HG02642 (cell line): ENCODE measurements around the gene ADAT3.
A peak's percentile ranks its signal among the peaks of the same experiment; 100 is the strongest.
"Not testable (repeated sequence)": the region's sequence is repeated elsewhere in the genome, so short reads cannot be mapped to it uniquely, and the experiment has no call there.

Experiments
- ATAC-seq: cut with Tn5 transposase; IDR thresholded peaks from one replicate; pipeline ENCODE4 v1.9.1; 2021; ENCODE audit warnings: mild to moderate bottlenecking; ENCODE audit not compliant: unreplicated experiment, poor library complexity

The ADAT3 gene

DNA sequence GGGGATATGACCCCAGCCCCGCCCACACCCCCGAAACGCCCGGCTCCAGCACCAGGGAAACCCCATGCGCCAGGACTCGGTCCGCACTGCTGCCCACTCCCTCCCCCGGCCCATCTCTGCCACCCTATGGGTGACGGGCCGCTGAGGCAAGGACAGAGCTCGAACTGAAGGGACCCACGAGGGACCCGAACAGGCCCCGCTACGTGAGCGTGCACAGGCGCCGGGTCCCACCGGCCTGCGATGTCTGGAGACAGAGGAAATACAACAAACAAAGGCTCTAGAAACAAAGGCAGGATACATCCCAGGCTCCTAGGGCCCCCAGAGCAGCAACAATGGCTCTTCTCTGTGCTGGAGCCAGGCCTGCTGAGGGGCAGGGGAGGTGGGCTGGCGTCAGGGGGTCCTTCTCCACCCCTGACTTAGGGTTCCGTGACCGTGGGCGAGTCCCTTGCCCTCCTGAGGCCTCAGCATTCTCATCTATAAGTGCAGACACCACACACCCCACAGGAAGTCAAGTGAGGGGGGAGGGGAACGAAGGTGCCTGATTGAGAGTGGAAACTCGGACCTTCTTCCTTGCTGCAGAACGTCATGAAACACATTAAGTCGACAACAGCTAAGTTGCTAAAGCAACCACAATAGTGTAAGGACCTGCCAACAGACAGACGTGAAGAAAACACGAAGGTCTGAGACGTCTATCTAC lies 23.0 kb upstream of the ADAT3 start:
- ATAC-seq: no peak

DNA sequence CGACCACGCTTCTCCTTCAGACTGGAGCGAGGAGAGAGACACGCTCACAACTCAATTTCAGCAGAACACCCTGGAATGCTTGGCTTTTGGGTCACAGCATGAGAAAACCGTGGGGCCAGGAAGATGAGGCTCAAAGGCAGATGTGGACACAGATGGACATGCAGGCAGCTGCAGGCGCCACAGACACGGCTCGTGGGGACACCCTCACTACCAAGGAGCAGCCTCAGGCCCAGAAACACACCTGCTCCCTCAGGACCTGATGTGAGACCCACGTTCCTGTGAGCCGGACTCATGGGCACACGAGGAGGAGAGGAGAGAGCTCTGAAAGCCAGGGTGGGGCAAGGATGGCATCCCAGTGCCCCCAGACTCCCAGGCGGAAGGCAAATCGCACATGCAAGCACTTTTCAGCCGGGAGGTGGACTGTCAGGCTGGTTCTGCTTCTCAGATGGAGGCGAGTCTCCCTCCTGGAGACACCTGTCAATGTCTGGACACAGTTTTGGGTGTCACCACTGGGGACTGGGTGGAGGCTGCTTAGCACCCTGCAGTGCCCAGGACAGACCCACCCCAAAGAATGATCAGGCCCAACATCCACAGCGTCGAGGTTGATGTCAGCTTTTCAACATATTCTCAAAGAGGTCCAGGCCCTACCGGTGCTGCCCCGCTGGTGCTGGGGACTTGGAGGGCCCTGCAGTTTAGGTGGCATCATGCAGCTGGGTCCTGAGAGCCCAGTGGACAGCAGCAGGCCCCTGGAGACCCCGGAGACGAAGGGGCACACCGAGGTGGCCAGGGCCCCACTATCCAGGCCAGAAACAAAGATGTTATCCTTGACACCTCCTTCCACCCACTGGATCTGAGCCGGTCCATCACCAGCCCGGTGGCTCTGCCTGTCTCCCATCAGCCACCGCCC lies 22.2 kb upstream of the ADAT3 start:
- ATAC-seq: no peak

DNA sequence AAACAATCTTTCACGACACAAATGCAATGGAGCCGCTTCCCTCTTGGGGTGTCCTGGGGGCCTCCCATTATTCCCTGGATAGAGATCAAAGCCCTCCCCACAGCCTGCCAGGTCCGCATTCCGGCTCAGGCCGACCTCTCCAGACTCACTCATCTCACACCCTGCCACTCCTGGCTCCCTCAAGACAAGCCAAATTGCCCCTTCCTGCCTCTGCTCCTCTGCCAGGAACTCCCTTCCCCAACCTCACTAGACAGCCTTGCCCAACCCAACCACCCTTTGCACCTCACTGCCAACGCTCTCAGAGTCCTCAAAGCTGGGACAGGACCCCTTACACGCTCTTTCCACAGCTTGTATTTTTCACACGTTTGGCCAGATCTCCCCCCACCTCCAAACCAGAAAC lies 21.4 kb upstream of the ADAT3 start:
- ATAC-seq: no peak

DNA sequence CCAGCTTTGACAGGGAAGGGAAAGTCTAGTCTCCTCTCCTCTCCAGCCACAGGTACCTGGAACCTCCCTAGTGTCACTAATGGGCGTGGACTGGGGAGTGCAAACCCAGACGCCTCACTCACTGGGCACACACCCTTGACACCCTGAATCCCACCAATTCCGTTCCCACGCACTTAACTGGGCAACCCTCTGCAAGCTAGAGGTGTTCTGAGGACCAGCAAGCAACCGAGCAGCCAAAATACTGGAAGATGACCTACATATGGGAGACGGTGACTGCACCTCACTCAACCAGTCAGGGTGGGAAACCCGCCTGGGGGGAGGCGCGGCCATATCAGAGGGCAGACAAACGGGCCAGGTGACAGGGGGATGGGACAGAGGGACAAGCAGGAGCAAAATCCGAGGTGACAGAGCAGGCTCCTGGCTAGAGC lies 20.9 kb upstream of the ADAT3 start:
- no peak for ATAC-seq

DNA sequence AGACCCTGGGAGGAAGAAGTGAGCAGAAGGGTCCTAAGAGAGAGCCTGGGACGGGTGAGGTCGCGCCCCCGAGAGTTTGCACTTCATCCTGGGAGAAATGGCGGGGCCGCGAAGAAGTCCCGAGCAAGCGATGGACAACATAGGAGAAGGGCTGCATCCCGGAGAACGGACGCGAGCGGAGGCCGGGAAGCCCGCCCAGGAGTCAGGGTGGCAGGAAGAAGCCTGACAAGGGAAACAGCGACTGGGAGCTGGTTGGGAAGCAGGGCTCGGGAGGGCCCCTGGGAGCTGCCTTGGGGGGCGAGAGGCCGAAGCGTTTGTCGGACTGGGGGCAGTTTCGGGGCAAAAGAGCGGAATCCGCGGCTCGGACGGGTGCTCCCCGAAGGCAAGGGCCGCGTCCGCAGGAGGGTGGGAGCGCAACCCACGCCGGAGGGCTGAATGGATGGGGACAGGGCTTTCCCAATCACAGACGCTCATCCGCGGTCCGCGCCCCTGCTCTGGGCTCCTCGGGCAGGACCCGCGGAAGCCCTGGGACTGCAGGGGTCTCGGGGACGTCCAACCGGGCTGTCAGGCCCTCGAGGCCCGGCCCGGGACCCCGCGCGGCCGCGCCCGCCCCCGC lies 20.4 kb upstream of the ADAT3 start:
- ATAC-seq: peak; percentile 24

DNA sequence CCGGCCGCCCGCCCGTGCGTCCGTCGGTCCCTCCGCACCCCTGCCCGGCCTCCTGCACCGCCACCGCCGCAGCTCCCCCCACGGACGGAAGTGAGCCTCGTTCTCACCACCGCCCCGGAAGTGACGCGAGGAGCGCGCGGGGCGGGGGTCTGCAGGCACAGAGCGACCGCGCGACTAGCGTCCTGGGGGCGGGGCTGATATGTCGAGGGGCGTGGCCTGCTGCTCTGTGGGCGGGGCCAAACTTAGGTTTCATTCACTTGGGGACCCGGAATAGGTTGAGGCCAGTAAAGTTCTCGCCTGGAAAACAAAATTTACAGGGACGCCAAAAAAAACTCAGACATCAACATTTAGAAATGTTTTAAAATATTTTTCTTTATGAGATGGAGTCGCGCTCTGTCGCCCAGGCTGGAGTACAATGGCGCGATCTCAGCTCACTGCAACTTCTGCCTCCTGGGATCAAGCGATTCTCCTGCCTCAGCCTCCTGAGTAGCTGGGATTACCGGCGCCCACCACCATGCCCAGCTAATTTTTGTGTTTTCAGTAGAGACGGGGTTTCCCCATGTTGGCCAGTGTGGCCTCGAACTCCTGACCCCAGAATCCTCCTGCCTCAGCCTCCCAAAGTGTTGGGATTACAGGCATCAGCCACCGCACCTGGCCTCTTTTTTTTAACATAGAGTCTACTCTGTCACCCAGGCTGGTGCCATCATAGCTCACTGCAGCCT lies 19.6 kb upstream of the ADAT3 start, which contains the start of gene ABHD17A:
ABHD17A (minus strand) TSS at position 99 of the 722 bp plus-strand sequence. CDS start 3,930 bp downstream, outside the sequence.
- peak; percentile 80 for ATAC-seq

DNA sequence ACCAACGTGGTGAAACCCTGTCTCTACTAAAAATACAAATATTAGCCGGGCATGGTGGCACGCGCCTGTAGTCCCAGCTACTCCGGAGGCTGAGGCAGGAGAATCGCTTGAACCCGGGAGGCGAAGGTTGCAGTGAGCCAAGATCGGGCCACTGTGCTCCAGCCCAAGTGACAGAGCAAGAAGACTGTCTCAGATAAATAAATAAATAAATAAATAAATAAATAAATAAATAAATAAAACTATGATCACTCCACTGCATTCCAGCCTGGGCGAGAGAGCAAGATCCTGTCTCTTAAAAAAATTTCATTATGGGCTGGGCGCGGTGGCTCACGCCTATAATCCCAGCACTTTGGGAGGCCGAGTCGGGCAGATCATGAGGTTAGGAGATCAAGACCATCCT lies 18.8 kb upstream of the ADAT3 start:
- ATAC-seq: not testable (repeated sequence)

DNA sequence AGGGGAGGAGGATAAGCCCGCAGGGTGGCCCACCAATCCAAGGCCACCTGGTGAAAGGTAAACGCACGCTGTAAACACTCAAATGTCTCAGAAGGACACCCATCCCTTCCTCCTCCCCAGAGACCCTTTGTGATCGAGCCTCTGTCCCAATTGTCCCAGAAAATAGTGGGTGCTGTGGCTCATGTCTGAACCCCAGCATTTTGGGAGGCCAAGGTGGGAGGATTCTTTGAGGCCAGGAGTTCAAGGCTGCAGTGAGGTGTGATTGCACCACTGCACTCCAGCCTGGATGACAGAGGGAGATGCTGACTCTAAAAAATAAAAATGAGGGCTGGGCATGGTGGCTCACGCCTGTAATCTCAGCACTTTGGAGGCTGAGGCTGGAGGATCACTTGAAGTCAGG lies 16.8 kb upstream of the ADAT3 start:
- ATAC-seq: no peak

DNA sequence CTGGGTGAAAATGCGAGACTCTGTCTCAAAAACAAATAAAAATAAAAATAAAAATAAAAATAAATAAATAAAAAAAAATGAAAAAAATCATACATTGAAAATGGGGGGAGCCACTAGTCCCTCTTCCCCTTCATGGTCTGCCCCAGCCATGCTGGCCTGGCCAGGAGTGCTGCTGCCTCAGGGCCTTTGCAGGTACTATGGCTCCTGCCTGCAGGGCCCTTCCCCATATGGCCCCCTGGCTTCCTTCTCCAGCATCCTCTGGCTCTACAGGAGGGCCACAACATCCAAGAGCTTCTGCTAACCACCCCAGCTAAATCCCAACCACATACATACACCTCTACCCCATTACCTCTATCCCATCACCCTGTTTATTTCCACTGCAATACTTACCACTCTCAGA lies 15.3 kb upstream of the ADAT3 start:
- no peak for ATAC-seq

DNA sequence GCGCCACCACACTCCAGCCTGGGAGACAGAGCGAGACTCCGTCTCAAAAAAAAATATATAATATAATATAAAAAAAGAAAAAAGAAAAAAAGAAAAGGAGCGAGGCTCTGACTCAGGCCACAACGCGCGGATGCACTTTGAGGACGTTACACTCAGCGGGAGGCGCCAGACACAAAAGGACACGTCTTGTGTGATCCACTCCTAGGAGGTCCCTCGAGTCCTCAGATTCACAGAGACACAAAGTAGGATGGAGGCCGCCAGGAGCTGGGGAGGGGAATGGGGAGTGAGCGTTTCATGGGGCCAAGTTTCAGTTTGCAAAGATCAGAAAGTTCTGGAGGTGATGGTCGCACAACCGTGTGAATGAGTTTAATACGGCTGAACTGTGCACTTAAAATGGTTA lies 11.4 kb upstream of the ADAT3 start:
- ATAC-seq: no peak

DNA sequence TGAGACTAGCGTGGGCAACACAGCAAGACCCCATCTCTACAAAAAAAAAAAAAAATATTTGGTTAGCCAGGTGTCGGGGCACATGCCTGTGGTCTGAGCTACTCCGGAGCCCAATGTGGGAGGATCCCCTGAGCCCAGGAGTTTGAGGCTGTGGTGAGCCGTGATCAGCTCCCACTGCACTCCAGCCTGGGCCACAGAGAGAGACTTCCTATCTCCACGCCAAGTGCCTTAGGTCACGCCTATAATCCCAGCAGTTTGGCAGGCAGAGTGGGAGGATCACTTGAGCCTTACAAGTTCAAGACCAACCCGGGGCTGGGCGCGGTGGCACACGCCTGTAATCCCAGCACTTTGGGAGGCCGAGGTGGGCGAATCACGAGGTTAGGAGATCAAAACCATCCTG lies 8.7 kb upstream of the ADAT3 start:
- ATAC-seq: no peak

DNA sequence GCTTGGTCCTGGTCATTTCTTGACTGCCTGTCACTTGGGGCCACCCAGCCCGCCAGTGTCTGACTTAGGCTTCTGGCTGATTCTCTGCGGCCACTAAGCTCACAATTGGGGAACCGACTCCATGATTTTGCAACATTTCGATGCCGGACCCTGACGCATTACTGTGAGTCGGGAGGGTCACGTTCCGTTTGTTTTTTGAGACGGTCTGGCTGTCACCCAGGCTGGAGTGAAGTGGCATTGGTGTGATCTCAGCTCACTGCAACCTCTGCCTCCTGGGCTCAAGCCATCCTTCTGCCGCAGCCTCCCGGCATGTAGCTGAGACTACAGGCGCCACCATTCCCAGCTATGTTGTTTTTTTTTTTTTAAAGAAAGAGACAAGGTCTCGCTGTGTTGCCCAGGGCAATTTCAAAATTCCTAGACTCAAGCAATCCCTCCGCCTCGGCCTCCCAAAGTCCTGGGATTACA lies 3.2 kb upstream of the ADAT3 start:
- ATAC-seq: no peak

DNA sequence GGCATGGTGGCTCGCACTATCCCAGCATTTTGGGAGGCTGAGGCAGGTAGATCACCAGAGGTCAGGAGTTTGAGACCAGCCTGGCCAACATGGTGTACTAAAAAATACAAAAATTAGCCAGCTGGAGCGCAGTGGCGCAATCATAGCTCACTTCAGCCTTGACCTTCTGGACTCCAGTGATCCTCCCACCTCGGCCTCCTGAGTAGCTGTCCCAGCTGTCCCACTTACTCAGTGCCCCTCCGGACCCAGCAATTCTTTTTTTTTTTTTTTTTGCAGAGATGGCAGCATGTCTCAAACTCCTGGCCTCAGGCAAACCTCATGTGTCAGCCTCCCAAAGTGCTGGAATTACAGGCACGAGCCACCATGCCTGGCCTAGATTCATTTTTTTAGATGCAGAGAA lies 2.3 kb upstream of the ADAT3 start:
- no peak for ATAC-seq

DNA sequence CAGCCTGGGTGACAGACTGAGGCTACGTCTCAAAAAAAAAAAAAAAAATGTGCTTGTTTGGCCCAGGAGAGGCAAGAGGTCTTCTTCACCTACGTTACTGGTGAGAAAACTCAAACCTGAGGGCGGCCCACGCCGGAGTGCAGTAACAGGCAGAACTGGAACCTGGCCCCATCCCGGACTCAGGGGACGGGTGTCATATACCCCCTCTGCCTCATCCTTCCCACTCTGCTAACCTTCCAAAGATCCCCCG lies 414 bp upstream of the ADAT3 start:
- ATAC-seq: no peak

DNA sequence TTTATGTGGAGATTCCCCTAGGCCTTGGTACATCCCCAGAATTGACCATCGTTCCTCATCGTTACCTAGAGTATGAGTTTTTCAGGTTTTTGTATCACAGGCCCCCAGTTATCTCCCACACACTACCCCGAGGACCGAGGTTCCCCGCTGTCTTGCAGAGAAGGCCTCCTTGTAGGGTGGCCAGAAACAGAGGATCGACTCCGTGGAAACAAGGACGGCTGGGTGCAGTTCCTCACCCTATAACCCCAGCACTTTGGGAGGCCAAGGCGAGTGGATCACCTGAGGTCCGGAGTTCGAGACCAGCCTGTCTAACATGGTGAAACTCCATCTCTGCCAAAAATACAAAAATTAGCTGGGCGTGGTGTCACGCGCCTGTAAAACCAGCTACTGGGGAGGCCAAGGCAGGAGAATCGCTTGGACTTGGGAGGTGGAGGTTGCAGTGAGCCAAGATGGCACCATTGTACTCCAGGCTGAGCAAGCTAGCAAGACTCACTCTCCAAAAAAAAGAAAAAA lies 720 bp downstream of the ADAT3 start:
- no peak for ATAC-seq

DNA sequence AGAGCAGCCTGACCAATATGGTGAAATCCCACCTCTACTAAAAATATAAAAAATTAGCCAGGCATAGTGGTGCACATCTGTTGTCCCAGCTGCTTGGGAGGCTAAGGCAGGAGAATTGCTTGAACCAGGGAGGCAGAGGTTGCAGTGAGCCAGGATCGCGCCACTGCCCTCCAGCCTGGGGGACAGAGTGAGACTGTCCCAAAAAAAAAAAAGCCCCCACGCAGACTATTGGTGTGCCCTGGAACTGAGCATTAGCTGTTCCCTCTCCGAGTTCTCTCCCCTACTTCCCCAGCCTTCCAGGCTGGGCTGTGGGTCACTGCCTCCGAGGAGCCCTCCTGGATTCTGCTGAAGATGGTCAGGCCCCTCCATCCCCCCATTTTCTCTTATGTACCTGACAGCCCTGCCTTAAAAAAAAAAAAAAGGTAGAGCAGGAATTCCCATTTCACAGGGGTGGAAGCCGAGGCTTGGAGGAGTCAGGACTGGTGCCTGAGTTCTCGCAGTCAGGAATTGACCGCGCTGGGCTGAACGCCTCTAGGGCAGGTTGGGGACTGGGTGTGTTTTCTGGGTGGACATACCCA lies 1.9 kb downstream of the ADAT3 start:
- ATAC-seq: no peak

DNA sequence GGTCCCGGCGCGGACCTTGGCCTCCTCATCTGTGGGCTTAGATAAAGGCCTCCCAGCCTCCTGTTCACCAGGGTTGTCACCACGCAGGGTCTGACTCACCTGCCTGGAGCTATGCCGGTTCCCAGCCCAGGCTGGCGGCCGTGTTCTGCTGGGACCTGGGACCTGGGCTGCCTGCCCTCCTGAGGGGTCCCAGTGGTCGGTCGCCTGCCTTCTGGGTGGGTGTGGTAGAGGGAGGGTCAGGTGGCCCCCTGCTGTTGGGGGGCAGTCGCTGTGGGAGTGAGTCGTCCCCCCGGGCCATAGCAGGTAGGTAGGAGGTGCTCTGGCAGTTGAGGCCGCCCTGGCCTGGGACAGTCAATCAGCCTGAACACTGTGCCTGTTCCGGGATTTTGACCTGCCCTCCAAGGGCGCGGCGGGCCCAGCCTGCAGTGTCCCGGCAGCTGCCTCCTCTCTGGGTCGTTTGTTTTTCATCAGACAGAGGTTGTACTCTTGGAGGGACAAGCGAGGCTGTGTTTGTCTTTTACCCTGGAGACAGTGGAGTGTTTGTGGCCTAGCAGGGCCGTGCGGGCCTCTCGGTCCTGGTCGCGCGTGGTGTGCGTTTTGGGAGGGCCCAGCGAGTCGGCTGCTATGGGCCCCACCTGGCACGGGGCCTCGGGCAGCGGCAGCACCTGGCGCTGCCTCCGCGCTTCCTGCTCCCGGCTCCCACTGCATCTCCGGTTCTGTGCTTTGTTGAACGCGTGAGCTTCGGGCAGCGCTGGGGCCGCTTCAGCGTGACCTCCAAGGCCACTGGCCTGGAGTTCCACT lies 2.6 kb downstream of the ADAT3 start:
- no peak for ATAC-seq

DNA sequence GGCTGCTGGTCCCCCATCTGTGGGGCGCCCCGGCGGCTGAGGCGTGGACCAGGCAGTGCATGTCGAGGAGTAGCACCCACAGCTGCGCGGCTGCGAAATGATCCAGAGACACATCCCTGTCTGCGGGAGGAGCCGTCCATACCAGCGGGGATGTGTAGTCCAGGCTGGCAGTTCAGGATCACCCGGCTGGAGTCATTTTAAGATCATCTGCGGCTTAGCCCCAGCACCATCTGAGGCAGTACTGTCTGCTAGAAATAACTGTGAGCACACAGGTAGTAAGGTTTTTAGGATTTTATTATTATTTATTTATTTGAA lies 3.1 kb downstream of the ADAT3 start:
- no peak for ATAC-seq

DNA sequence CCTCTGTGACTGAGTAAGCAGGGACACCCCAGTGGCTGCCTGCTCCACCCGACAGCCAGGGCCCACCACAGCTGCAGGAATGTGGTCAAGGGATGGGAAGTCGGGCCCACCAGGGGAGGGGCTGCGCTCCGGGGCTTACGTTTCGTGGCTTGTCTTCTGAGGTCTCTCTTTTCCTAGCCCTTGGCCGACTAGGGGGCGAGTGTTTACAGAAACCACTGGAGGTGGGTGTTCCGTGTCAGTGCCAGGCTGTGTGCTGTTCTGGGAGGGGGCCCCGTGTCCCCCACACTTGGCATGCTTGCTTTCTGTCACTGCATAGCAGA lies 4.5 kb downstream of the ADAT3 start:
- no peak for ATAC-seq

DNA sequence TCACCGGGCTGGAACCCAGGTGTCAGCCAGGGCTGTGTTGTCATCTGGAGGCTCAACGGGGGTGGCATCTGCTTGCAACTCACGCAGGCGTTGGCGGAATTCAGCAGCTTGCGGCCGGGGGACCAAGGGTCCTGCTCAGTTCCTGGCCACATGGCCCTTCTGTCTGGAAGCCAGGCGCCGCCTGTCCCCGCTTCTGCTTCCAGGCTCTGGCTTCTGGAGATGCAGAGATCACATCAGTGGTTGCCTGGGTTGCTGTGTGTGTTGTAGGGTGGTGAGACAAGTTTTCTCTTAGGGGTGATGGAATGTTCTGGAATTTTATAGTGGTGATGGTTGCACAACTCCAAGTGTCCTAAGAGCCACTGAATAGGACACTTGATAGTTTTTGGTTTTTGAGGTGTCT lies 5.0 kb downstream of the ADAT3 start:
- ATAC-seq: no peak
